GM19397 (cell line): ENCODE measurements around the gene PPME1.

Experiments used
- ATAC-seq: cut with Tn5 transposase; IDR thresholded peaks from one replicate; pipeline ENCODE4 v1.9.1; 2021; ENCODE audit warnings: mild to moderate bottlenecking, moderate library complexity; ENCODE audit not compliant: unreplicated experiment

PPME1 gene

GRCh38 chr11:74221816-74222215 is 50.7 kb downstream of the PPME1 start:
- ATAC-seq, result no peak

DNA sequence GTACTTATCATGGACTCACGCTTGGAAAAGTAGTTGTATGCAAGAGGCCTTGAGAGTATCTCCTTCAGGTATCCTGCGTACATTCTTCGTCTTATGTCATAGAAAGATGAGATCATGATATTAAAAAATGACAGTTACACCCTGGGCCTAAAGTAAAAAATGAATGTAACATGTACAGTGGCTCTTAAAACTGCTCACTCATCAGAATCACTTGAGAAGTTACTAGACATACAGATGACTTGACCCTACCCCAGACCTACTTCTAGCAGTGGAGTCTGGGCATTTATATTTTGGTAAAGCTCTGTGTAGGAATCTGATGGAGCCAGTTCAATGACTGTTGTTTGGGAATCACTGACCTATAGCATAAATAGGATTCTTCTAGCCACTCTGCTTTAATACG is 54.5 kb downstream of the PPME1 start:
- ATAC-seq, result no peak

DNA sequence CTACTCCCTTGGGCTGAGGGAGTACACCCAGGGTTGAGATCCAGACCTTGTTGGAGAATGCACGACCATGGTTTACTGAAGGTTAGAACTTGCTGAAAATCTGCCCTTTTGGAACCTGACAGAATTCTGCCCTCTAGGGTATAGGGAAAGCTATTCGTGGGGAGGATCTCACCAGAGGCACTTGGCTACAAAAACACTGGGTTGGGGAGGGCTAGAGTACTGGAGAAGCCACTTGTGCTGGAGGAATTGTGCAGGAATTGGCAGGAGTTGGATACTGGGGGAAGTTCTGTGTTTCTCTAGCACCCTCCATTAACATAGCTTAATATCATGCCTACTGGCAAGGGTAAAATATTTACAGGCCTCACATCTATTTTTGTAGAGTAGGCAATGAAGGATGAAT is 55.8 kb downstream of the PPME1 start:
- no peak for ATAC-seq

DNA sequence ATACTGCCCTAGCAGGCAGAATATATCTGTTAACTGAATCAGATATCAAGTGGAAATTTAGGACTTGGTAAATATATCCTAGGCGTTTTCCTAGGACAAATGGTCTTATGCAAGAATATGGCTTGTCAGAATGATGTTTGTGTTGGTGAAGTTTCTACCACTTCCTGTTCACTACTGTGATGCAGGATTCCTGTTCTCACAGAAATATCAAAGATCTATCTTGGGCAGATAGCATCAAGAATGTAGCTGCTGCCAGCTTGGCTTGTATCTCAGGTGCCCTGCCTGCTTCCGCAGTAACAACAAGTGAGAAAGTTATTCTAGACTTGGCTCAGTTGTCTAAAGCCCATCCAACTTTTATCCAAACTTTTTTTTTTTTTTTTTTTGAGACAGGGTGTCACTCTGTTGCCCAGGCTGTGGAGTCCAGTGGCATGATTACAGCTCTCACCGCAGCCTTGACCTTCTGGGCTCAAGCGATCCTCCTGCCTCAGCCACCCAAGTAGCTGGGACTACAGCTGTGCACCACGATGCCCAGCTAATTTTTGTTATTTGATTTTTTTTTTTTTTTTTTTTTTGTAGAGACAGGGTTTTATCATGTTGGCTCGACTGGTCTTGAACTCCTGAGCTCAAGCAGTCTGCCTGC is 61.3 kb downstream of the PPME1 start:
- ATAC-seq, result no peak

- ATAC-seq, result no peak
These were observed 62.6 kb downstream of the PPME1 start for GRCh38 chr11:74233683-74234082.

DNA sequence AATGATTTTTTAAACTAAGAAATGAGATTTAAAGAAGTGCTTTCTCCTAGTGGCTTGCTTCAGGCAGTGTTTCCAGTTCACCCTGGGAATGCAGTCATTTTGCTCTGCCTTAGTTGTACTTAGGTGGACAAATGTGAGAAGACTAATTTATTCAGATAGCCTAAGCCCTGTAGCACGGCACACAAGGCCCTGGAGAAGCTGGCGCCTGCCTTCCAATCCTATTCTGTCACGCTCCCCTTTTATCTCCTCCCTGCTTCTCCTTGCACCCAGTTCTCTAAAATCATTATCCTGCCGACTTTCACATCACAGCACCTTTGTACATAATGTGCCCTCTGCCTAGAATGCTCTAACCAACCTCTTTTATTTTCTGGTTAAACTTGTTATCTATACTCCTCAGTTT is 64.0 kb downstream of the PPME1 start:
- no peak for ATAC-seq

GRCh38 chr11:74237541-74237940 is 66.5 kb downstream of the PPME1 start:
- no peak for ATAC-seq

GRCh38 chr11:74238243-74238642 is 67.2 kb downstream of the PPME1 start:
- no peak for ATAC-seq

DNA sequence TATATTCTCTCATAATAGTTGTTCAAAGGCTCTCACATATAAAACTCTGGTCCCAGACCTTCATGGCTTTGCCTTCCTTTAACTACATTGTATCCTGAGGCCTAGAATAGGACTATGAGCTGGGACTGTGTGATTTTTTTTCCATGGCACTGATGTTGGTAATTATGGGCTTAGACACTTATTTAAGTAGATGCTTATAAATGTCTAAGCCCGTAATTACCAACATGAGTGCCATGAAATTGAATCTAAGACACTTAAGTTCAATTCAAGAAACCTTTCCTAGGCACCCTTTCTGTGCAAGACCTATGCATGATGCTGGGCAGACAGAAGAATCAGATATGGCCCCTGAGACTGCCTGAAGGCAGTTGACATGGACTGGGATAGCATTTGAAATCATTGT is 77.4 kb downstream of the PPME1 start:
- no peak for ATAC-seq

DNA sequence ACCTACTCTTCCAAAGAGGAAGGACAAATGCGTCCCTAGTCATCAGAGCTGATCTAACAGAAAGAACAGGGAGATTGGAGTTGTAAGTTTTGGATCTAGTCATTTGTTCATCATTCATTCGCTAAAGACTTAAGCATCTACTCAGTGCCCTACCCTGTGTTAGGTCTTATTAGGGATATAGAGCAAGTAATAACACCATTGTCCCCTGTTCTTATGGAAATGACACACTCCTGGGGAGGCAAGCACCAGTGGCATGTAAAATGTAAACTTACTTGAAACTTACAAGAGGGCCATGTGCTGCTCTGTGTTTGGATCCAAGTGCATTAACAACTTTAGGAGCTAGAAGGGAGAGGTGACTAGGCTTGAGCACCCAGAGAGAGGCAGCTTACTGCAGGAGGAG is 78.4 kb downstream of the PPME1 start:
- ATAC-seq, result no peak

- ATAC-seq, result no peak
These were observed 82.3 kb downstream of the PPME1 start for GRCh38 chr11:74253361-74253760.

- no peak for ATAC-seq
These were observed 84.8 kb downstream of the PPME1 start for GRCh38 chr11:74255741-74256375.

GRCh38 chr11:74256378-74257133 is 85.5 kb downstream of the PPME1 start:
- no peak for ATAC-seq

GRCh38 chr11:74257959-74258553 is 87.0 kb downstream of the PPME1 start:
- ATAC-seq, result no peak

GRCh38 chr11:74262725-74263124 is 91.6 kb downstream of the PPME1 start:
- no peak for ATAC-seq

DNA sequence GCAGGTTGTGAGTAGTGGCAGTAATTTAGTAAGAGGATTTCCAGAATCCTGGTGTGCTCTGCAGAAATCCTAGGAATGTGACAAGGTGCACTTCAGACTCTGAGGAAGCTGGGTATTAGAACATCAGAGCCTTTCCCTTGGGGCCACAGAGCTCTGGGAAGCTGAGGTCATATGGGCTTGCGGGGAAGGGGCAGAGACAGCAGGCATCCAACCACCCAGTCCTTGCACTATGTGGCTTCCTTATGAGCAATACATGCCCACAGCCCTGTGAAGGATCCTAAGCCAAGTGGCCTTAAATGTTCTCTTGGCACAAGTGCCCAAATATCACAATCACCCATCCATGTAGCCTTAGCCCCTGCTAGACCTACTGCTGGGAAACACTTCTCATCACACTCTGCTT is 94.2 kb downstream of the PPME1 start:
- no peak for ATAC-seq

DNA sequence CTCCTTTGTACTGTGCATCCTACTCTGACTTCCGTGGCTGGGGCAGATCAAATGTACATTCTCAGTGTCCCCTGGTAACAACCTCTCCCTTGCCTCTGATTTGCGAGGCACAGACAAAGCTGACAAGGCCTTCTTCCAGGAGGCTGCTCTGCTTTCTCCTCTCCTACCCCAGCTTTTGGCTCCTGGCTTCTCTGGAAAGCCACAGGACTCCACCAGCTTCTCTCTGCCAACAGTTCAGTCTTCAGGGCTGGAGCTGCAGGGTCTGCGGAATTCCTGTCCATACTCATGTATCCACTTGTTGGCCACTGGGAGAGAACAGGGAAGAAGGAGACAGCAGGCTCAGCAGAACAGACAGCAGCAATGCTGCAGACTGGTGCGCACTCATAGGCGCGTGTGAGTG is 95.9 kb downstream of the PPME1 start:
- ATAC-seq, result no peak

- ATAC-seq, result no peak
These were observed 97.4 kb downstream of the PPME1 start for GRCh38 chr11:74268456-74268855.

GRCh38 chr11:74269161-74269811 is 98.2 kb downstream of the PPME1 start:
- ATAC-seq, result no peak

GRCh38 chr11:74272276-74272675 is 101.2 kb downstream of the PPME1 start:
- ATAC-seq, result no peak

GRCh38 chr11:74276581-74276980 is 105.5 kb downstream of the PPME1 start:
- ATAC-seq, result no peak
